ENCODE results near the gene SGCD.

DNA sequence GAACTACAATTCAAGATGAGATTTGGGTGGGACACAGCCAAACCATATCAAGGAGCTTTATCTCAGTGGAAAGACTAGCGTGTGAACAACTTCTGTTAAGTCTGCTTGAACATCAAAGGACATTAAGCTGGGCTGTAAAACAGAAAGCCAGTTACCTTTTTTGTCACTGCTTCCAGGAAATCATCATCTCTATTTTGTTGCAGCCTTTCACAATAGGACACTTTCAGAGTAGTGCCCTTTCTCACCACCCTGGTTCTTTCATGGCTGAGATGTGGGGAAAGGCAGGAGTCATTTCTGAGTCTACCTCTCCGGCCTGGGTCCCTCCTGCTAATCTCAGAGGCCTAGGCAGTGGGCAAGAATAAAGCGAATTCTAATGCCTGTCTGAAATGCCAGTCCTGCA, 426.9 kb downstream of the SGCD start:
- TF ChIP-seq GABPA (IDR thresholded peaks at IDR 0.05; ENCODE audit: low read depth) = no peak
- TF ChIP-seq, protein P1, sequence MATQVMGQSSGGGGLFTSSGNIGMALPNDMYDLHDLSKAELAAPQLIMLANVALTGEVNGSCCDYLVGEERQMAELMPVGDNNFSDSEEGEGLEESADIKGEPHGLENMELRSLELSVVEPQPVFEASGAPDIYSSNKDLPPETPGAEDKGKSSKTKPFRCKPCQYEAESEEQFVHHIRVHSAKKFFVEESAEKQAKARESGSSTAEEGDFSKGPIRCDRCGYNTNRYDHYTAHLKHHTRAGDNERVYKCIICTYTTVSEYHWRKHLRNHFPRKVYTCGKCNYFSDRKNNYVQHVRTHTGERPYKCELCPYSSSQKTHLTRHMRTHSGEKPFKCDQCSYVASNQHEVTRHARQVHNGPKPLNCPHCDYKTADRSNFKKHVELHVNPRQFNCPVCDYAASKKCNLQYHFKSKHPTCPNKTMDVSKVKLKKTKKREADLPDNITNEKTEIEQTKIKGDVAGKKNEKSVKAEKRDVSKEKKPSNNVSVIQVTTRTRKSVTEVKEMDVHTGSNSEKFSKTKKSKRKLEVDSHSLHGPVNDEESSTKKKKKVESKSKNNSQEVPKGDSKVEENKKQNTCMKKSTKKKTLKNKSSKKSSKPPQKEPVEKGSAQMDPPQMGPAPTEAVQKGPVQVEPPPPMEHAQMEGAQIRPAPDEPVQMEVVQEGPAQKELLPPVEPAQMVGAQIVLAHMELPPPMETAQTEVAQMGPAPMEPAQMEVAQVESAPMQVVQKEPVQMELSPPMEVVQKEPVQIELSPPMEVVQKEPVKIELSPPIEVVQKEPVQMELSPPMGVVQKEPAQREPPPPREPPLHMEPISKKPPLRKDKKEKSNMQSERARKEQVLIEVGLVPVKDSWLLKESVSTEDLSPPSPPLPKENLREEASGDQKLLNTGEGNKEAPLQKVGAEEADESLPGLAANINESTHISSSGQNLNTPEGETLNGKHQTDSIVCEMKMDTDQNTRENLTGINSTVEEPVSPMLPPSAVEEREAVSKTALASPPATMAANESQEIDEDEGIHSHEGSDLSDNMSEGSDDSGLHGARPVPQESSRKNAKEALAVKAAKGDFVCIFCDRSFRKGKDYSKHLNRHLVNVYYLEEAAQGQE (IDR thresholded peaks at IDR 0.05; ENCODE audit: insufficient replicate concordance, low read depth) = no peak
